A673 (cell line): Measurements from ENCODE around the gene COMMD3.

Source experiments
- CTCF ChIP-seq: fragments of 300-800, 200-600 bp; sonication (generic); conservative IDR thresholded peaks from 2 replicates; pipeline ENCODE4 v1.5.1; 2017; ENCODE audit warnings: low read depth, mild to moderate bottlenecking, antibody characterized with exemption, low read length, moderate library complexity, mixed read lengths
- EZH2 ChIP-seq: fragments of 200-600 bp; sonication (generic); IDR thresholded peaks from 2 replicates; pipeline ENCODE4 v1.6.1; 2017; ENCODE audit warnings: borderline replicate concordance, low read depth, mild to moderate bottlenecking, mixed read lengths, antibody characterized with exemption, low read length; ENCODE audit not compliant: poor library complexity, severe bottlenecking

- no peak for TF ChIP-seq CTCF
- TF ChIP-seq EZH2 = no peak
Measured at GRCh38 chr10:22323538-22324305, 7.5 kb downstream of the COMMD3 start.
